Mesendoderm (in vitro differentiated cells): ENCODE results near the gene BAIAP2.

Experiments
- DNase-seq: peaks from one replicate; pipeline ENCODE4 v3.0.0; 2013
- H2AK5ac ChIP-seq: 2 replicates; pipeline ENCODE4 v1.6.1; 2013; ENCODE audit warnings: low read length, inconsistent platforms
- H2BK120ac ChIP-seq: 2 replicates; pipeline ENCODE4 v1.6.1; 2013; ENCODE audit warnings: low read depth, mild to moderate bottlenecking, low read length, moderate library complexity, mixed read lengths
- H2BK15ac ChIP-seq: replicated peaks from 2 replicates; pipeline ENCODE4 v1.6.1; 2013; ENCODE audit warnings: low read depth, mild to moderate bottlenecking, moderate library complexity
- H2BK5ac ChIP-seq: 2 replicates; pipeline ENCODE4 v1.6.1; 2013; ENCODE audit warnings: low read length, inconsistent platforms
- H3K18ac ChIP-seq: 2 replicates; pipeline ENCODE4 v1.6.1; 2013; ENCODE audit warnings: mild to moderate bottlenecking, low read length, mixed read lengths
- H3K23ac ChIP-seq: one replicate; pipeline ENCODE4 v1.6.1; 2013; ENCODE audit warnings: low read length
- H3K27ac ChIP-seq: 2 replicates; pipeline ENCODE4 v1.5.1; 2013; ENCODE audit warnings: low read depth, mild to moderate bottlenecking, inconsistent platforms, low read length, moderate library complexity
- H3K27me3 ChIP-seq: 2 replicates; pipeline ENCODE4 v1.6.1; 2013; ENCODE audit warnings: low read length, control low read depth, mild to moderate bottlenecking, inconsistent platforms; ENCODE audit not compliant: insufficient read depth, poor library complexity
- H3K36me3 ChIP-seq: 2 replicates; pipeline ENCODE4 v1.6.1; 2013; ENCODE audit warnings: low read length, inconsistent platforms; ENCODE audit not compliant: control insufficient read depth, insufficient read depth
- H3K4ac ChIP-seq: one replicate; pipeline ENCODE4 v1.6.1; 2013; ENCODE audit warnings: low read depth, mild to moderate bottlenecking, low read length, moderate library complexity
- H3K4me1 ChIP-seq: 2 replicates; pipeline ENCODE4 v1.6.1; 2013; ENCODE audit warnings: low read depth, low read length, inconsistent platforms; ENCODE audit not compliant: control insufficient read depth
- H3K4me2 ChIP-seq: 2 replicates; pipeline ENCODE4 v1.6.1; 2013; ENCODE audit warnings: low read length
- H3K4me3 ChIP-seq: 2 replicates; pipeline ENCODE4 v1.5.1; 2013; ENCODE audit warnings: mild to moderate bottlenecking, low read length
- H3K56ac ChIP-seq: one replicate; pipeline ENCODE4 v1.6.1; 2013; ENCODE audit warnings: low read length
- H3K79me1 ChIP-seq: 2 replicates; pipeline ENCODE4 v1.6.1; 2013; ENCODE audit warnings: low read length, inconsistent platforms
- H3K79me2 ChIP-seq: 2 replicates; pipeline ENCODE4 v1.6.1; 2013; ENCODE audit warnings: mild to moderate bottlenecking, low read length; ENCODE audit not compliant: control insufficient read depth, insufficient read depth
- H3K9ac ChIP-seq: 2 replicates; pipeline ENCODE4 v1.6.1; 2013; ENCODE audit warnings: low read length, inconsistent platforms
- H4K5ac ChIP-seq: one replicate; pipeline ENCODE4 v1.6.1; 2013; ENCODE audit warnings: low read length
- H4K8ac ChIP-seq: one replicate; pipeline ENCODE4 v1.6.1; 2013; ENCODE audit warnings: low read depth, mild to moderate bottlenecking, control low read depth, low read length, moderate library complexity
- WGBS: extraction: QIAGEN DNeasy Blood & Tissue Kit; methylation state at CpG from one replicate; pipeline ENCODE4 v1.1.7; 2013; ENCODE audit warnings: low lambda C conversion rate, missing lambda C conversion rate; ENCODE audit not compliant: insufficient coverage; ENCODE audit errors: extremely low coverage; 5-methylcytosine and 5-hydroxymethylcytosine counted together

Gene BAIAP2

GRCh38 chr17:81161536-81161935, 126.6 kb downstream of the BAIAP2 start:
- H2BK15ac ChIP-seq, result no peak overlapping the region
- H3K4me3 ChIP-seq, result no peak overlapping the region
- no peak overlapping the region for H3K27ac ChIP-seq
- no peak overlapping the region for H3K4ac ChIP-seq
- H2BK120ac ChIP-seq, result no peak overlapping the region
- no peak overlapping the region for H4K5ac ChIP-seq
- H3K56ac ChIP-seq, result no peak overlapping the region
- no peaks in the 10 kb centered on the region for H3K79me1 ChIP-seq
- H2BK5ac ChIP-seq, result no peak overlapping the region
- H3K4me1 ChIP-seq, result no peaks in the 10 kb centered on the region
- no peaks in the 10 kb centered on the region for H3K79me2 ChIP-seq
- no peak for DNase-seq
- H3K9ac ChIP-seq, result no peak overlapping the region
- H3K4me2 ChIP-seq, result no peak overlapping the region
- H3K27me3 ChIP-seq, result no peaks in the 10 kb centered on the region
- no peak overlapping the region for H3K18ac ChIP-seq
- no peak overlapping the region for H2AK5ac ChIP-seq
- H3K23ac ChIP-seq, result no peak overlapping the region
- H4K8ac ChIP-seq, result no peak overlapping the region
- H3K36me3 ChIP-seq, result no peaks in the 10 kb centered on the region
- no CpG with 5 or more reads among the region's 15 CpGs for WGBS

GRCh38 chr17:81161972-81162371, 127.0 kb downstream of the BAIAP2 start:
- H3K18ac ChIP-seq, result no peak overlapping the region
- no peak overlapping the region for H4K8ac ChIP-seq
- no peaks in the 10 kb centered on the region for H3K27me3 ChIP-seq
- H2BK15ac ChIP-seq, result no peak overlapping the region
- H3K79me2 ChIP-seq, result no peaks in the 10 kb centered on the region
- no peak overlapping the region for H3K4me2 ChIP-seq
- no peak for DNase-seq
- no CpG with 5 or more reads among the region's 16 CpGs for WGBS
- H3K9ac ChIP-seq, result no peak overlapping the region
- no peak overlapping the region for H2BK120ac ChIP-seq
- no peaks in the 10 kb centered on the region for H3K79me1 ChIP-seq
- no peak overlapping the region for H2AK5ac ChIP-seq
- no peaks in the 10 kb centered on the region for H3K36me3 ChIP-seq
- H3K27ac ChIP-seq, result no peak overlapping the region
- no peak overlapping the region for H4K5ac ChIP-seq
- no peak overlapping the region for H3K4ac ChIP-seq
- H2BK5ac ChIP-seq, result no peak overlapping the region
- no peak overlapping the region for H3K56ac ChIP-seq
- H3K4me1 ChIP-seq, result no peaks in the 10 kb centered on the region
- no peak overlapping the region for H3K4me3 ChIP-seq
- H3K23ac ChIP-seq, result no peak overlapping the region

- Histone ChIP-seq H4K8ac (no peak overlapping the region), H2BK5ac (no peak overlapping the region), H3K23ac (no peak overlapping the region), H3K18ac (no peak overlapping the region), H3K4me2 (no peak overlapping the region), H3K56ac (no peak overlapping the region), H3K79me1 (no peaks in the 10 kb centered on the region), H2BK15ac (no peak overlapping the region), H4K5ac (no peak overlapping the region), H2BK120ac (no peak overlapping the region), H3K4me1 (no peaks in the 10 kb centered on the region), H2AK5ac (no peak overlapping the region), H3K27me3 (no peaks in the 10 kb centered on the region), H3K79me2 (no peaks in the 10 kb centered on the region), H3K4ac (no peak overlapping the region), H3K27ac (no peak overlapping the region), H3K9ac (no peak overlapping the region), H3K4me3 (no peak overlapping the region), H3K36me3 (no peaks in the 10 kb centered on the region)
- no CpG with 5 or more reads among the region's 11 CpGs for WGBS
- DNase-seq, result no peak
These were observed 127.5 kb downstream of the BAIAP2 start for GRCh38 chr17:81162491-81162890.

- Histone ChIP-seq H2BK120ac (no peak overlapping the region), H4K5ac (no peak overlapping the region), H2BK15ac (no peak overlapping the region), H3K79me2 (no peaks in the 10 kb centered on the region), H2AK5ac (no peak overlapping the region), H3K27ac (no peak overlapping the region), H3K27me3 (no peaks in the 10 kb centered on the region), H3K23ac (no peak overlapping the region), H3K79me1 (no peaks in the 10 kb centered on the region), H3K4me3 (no peak overlapping the region), H3K36me3 (no peaks in the 10 kb centered on the region), H3K4me2 (no peak overlapping the region), H3K56ac (no peak overlapping the region), H3K9ac (no peak overlapping the region), H2BK5ac (no peak overlapping the region), H3K18ac (no peak overlapping the region), H3K4ac (no peak overlapping the region), H3K4me1 (no peaks in the 10 kb centered on the region), H4K8ac (no peak overlapping the region)
- DNase-seq, result no peak
- WGBS, result no CpG with 5 or more reads among the region's 19 CpGs
These were observed 128.2 kb downstream of the BAIAP2 start for GRCh38 chr17:81163051-81163695.

GRCh38 chr17:81163703-81164370, 128.9 kb downstream of the BAIAP2 start:
- Histone ChIP-seq H4K5ac (no peak overlapping the region), H3K9ac (no peak overlapping the region), H2AK5ac (no peak overlapping the region), H3K79me2 (no peaks in the 10 kb centered on the region), H3K18ac (no peak overlapping the region), H4K8ac (no peak overlapping the region), H3K23ac (no peak overlapping the region), H3K79me1 (no peaks in the 10 kb centered on the region), H3K4ac (no peak overlapping the region), H2BK120ac (no peak overlapping the region), H2BK5ac (no peak overlapping the region), H3K4me2 (no peak overlapping the region), H3K36me3 (no peaks in the 10 kb centered on the region), H3K4me3 (no peak overlapping the region), H3K4me1 (no peaks in the 10 kb centered on the region), H3K27ac (no peak overlapping the region), H3K27me3 (no peaks in the 10 kb centered on the region), H3K56ac (no peak overlapping the region), H2BK15ac (no peak overlapping the region)
- DNase-seq, result no peak
- no CpG with 5 or more reads among the region's 15 CpGs for WGBS
